Endothelial cell of umbilical vein (primary cell): ENCODE results near the gene OXER1.

Experiments
- EZH2 ChIP-seq: IDR thresholded peaks from 2 replicates; pipeline ENCODE4 v1.6.1; 2012; ENCODE audit warnings: borderline replicate concordance, low read depth, mild to moderate bottlenecking, moderate library complexity, low read length, inconsistent platforms; ENCODE audit not compliant: severe bottlenecking
- FOS ChIP-seq: IDR thresholded peaks from 2 replicates; pipeline ENCODE4 v1.6.1; 2011; ENCODE audit warnings: mild to moderate bottlenecking, low read length, moderate library complexity, borderline replicate concordance; ENCODE audit not compliant: insufficient read depth
- JUN ChIP-seq: IDR thresholded peaks from 2 replicates; pipeline ENCODE4 v1.6.1; 2011; ENCODE audit warnings: borderline replicate concordance, low read depth; ENCODE audit not compliant: insufficient read length, insufficient read depth
- MYC ChIP-seq: IDR thresholded peaks from one replicate; pipeline ENCODE4 v1.6.1; 2011; ENCODE audit warnings: mild to moderate bottlenecking, low read depth, low read length
- POLR2A ChIP-seq: IDR thresholded peaks from 2 replicates; pipeline ENCODE4 v1.6.1; 2012; ENCODE audit warnings: low read depth, mild to moderate bottlenecking, control low read depth, low read length
- POLR2AphosphoS5 ChIP-seq: IDR thresholded peaks from 2 replicates; pipeline ENCODE4 v1.6.1; 2012; ENCODE audit warnings: low read depth, mild to moderate bottlenecking, control low read depth, low read length, moderate library complexity; ENCODE audit not compliant: insufficient read depth
- TF ChIP-seq, protein P1 (sequence below), 2 donors: IDR thresholded peaks; 1 replicate in 1 of 2; 2 replicates in 1 of 2; pipeline ENCODE4 v1.5.1; 2011; ENCODE audit warnings: low read length in 2 of 2, mild to moderate bottlenecking in 2 of 2, moderate library complexity in 2 of 2, control low read depth in 1 of 2, inconsistent platforms in 1 of 2, low read depth in 1 of 2; ENCODE audit not compliant: insufficient read depth in 1 of 2; ENCODE audit errors: extremely low read depth in 1 of 2

DNA sequence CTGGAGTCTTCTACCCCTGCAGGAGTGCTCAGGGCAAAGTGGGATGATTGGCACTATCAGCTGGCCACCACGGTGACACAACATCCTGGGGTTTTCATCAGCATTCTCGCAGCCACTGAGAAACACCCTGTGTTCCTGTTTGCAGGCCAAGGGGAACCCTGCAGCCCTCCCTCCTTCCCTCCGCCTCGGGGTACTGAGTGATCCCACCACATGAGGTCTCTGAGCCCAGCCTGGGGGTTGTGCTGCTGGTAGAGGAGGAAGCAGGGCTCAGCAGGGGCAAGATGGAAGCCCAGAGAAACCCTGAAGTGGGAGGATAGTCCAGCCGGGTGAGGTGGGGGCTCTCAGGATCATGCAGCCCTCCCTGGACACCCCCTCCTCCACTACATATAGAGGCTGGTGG lies at the start of gene OXER1:
- TF ChIP-seq, protein P1, sequence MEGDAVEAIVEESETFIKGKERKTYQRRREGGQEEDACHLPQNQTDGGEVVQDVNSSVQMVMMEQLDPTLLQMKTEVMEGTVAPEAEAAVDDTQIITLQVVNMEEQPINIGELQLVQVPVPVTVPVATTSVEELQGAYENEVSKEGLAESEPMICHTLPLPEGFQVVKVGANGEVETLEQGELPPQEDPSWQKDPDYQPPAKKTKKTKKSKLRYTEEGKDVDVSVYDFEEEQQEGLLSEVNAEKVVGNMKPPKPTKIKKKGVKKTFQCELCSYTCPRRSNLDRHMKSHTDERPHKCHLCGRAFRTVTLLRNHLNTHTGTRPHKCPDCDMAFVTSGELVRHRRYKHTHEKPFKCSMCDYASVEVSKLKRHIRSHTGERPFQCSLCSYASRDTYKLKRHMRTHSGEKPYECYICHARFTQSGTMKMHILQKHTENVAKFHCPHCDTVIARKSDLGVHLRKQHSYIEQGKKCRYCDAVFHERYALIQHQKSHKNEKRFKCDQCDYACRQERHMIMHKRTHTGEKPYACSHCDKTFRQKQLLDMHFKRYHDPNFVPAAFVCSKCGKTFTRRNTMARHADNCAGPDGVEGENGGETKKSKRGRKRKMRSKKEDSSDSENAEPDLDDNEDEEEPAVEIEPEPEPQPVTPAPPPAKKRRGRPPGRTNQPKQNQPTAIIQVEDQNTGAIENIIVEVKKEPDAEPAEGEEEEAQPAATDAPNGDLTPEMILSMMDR (IDR thresholded peaks at IDR 0.05; ENCODE audit: extremely low read depth in 1 of 2, insufficient read depth in 1 of 2, low read depth in 1 of 2, low read length in 2 of 2): no peak
- TF ChIP-seq MYC (no peak), POLR2A (no peak), EZH2 (no peak), POLR2AphosphoS5 (no peak), FOS (no peak), JUN (no peak)
